H1 (cell line): ENCODE measurements around the gene LYPD6B. TPM values are rescaled to one million over a fixed set of nuclear protein-coding genes. Genes with fewer than 3 reads are reported as not detected.

Experiments used
- CBX5 ChIP-seq: fragments of 300-800, 300-1000 bp; sonication (generic); IDR thresholded peaks from 2 replicates; pipeline ENCODE4 v1.7.1; 2016; ENCODE audit warnings: antibody characterized with exemption, low read length, low read depth
- CHD2 ChIP-seq: IDR thresholded peaks from 2 replicates; pipeline ENCODE4 v1.6.1; 2012; ENCODE audit warnings: low read length, improper control_type of control experiment
- GABPA ChIP-seq: IDR thresholded peaks from 2 replicates; pipeline ENCODE4 v1.6.1; 2011; ENCODE audit warnings: mild to moderate bottlenecking, low read length, moderate library complexity, borderline replicate concordance; ENCODE audit not compliant: insufficient read depth
- GTF2F1 ChIP-seq: IDR thresholded peaks from 2 replicates; pipeline ENCODE4 v1.6.1; 2012; ENCODE audit warnings: low read depth, low read length, improper control_type of control experiment, borderline replicate concordance
- JUN ChIP-seq: IDR thresholded peaks from 2 replicates; pipeline ENCODE4 v1.6.1; 2011; ENCODE audit warnings: low read depth, mild to moderate bottlenecking, improper control_type of control experiment, low read length
- PHF8 ChIP-seq: fragments of 200-600 bp; sonication (generic); conservative IDR thresholded peaks from 2 replicates; pipeline ENCODE4 v1.7.1; 2012; ENCODE audit warnings: low read depth, mild to moderate bottlenecking, inconsistent platforms, low read length, moderate library complexity
- SIX5 ChIP-seq: IDR thresholded peaks from 2 replicates; pipeline ENCODE4 v1.6.1; 2011; ENCODE audit warnings: mild to moderate bottlenecking, low read depth, low read length
- SUZ12 ChIP-seq: fragments of 200-600 bp; sonication (generic); IDR thresholded peaks from 2 replicates; pipeline ENCODE4 v1.6.1; 2012; ENCODE audit warnings: mild to moderate bottlenecking, inconsistent platforms, low read length, moderate library complexity, mixed read lengths
- TBP ChIP-seq: IDR thresholded peaks from 2 replicates; pipeline ENCODE4 v1.6.1; 2011; ENCODE audit warnings: low read depth, low read length, improper control_type of control experiment
- polyA plus RNA-seq, 7 experiments: library from polyadenylated mRNA; depleted of rRNA in 3 of 7; stranded (reverse) in 5 of 7; unstranded in 2 of 7; fragments of >200 nt in 5 of 7; fragments of 200-250 nt in 2 of 7; gene quantifications; 1 replicate in 5 of 7; 2 replicates in 1 of 7; 4 replicates in 1 of 7; pipeline versions ENCODE4 v1.2.1 to v1.2.3, GENCODE V29; 2011 to 2013; ENCODE audit warnings: missing spikeins in 2 of 7, mixed read lengths in 2 of 7
- total RNA-seq: library from RNA; stranded (reverse); fragmentation: NEBNext Ultra II Directional; extraction: Animal tissue kit (Norgen Biotek cat#: 25700); gene quantifications from 2 replicates; pipeline ENCODE4 v1.2.1, GENCODE V29; 2021

The LYPD6B gene
- total and polyA plus RNA-seq, 2 of the 8 experiments (the other 6 are each of a cell fraction or from before 2014, with no cell fraction given): 2.2 to 3.5 TPM

GRCh38 chr2:149103081-149103620 is 64.7 kb downstream of the LYPD6B start (continued):
- TF ChIP-seq SIX5: no peak
- TF ChIP-seq CHD2: no peak
- no peak for TF ChIP-seq JUN
- no peak for TF ChIP-seq CBX5
- TF ChIP-seq PHF8: no peak
- no peak for TF ChIP-seq GTF2F1
- no peak for TF ChIP-seq TBP
- no peak for TF ChIP-seq SUZ12
- no peak for TF ChIP-seq GABPA
